NOMO-1 (cell line): ENCODE data around the gene CD7.
"Not testable (repeated sequence)": the region's sequence is repeated elsewhere in the genome, so short reads cannot be mapped to it uniquely, and the experiment has no call there.

Experiments used
- DNase-seq, 2 experiments: peaks; one replicate each; lab custom pipeline; 2025; ENCODE audit not compliant: unreplicated experiment in 2 of 2; lab: John Stamatoyannopoulos, UW

The CD7 gene

GRCh38 chr17:82317394-82318168 lies at the start of gene CD7:
CD7 (minus strand) TSS chr17:82317608; CDS start chr17:82317495, 113 bp downstream.
- DNase-seq: no peak

GRCh38 chr17:82366749-82367148 lies 49.3 kb upstream of the CD7 start:
- no peak for DNase-seq

- no peak for DNase-seq
These were observed 48.3 kb upstream of the CD7 start for GRCh38 chr17:82365606-82366295.

GRCh38 chr17:82361885-82362633 lies 44.7 kb upstream of the CD7 start:
- no peak for DNase-seq

- DNase-seq: not testable (repeated sequence)
These were observed 42.2 kb upstream of the CD7 start for GRCh38 chr17:82359451-82360074.

GRCh38 chr17:82358465-82359350 lies 41.3 kb upstream of the CD7 start, which contains the start of gene TEX19:
TEX19 (plus strand) TSS chr17:82359247; CDS start chr17:82362151, 2,904 bp downstream.
- DNase-seq: peak in 1 of 2 experiments; percentile 37

GRCh38 chr17:82357394-82357793 lies 40.0 kb upstream of the CD7 start:
- no peak for DNase-seq

GRCh38 chr17:82356845-82357355 lies 39.5 kb upstream of the CD7 start:
- DNase-seq: no peak

GRCh38 chr17:82355770-82356427 lies 38.5 kb upstream of the CD7 start:
- DNase-seq: no peak

- DNase-seq: no peak
These were observed 37.4 kb upstream of the CD7 start for GRCh38 chr17:82354804-82355308.

GRCh38 chr17:82353484-82353883 lies 36.1 kb upstream of the CD7 start:
- DNase-seq: no peak

- DNase-seq: peak; percentile 69 to 73
These were observed 34.5 kb upstream of the CD7 start for GRCh38 chr17:82351713-82352488.

- no peak for DNase-seq
These were observed 33.9 kb upstream of the CD7 start for GRCh38 chr17:82351254-82351712.

GRCh38 chr17:82350182-82351030 lies 33.0 kb upstream of the CD7 start:
- DNase-seq: peak; percentile 16 to 35

GRCh38 chr17:82349287-82349701 lies 31.9 kb upstream of the CD7 start:
- no peak for DNase-seq

GRCh38 chr17:82348866-82349265 lies 31.5 kb upstream of the CD7 start:
- no peak for DNase-seq

GRCh38 chr17:82348434-82348833 lies 31.0 kb upstream of the CD7 start:
- DNase-seq: no peak
